Activated CD4-positive, alpha-beta T cell treated with anti-CD3 and anti-CD28 coated beads for 36 hours (primary cell): ENCODE measurements around the gene MYLK3. TPM values are rescaled to one million over a fixed set of nuclear protein-coding genes. Genes with fewer than 3 reads are reported as not detected.

Experiments
- ATAC-seq: fragments of 200-7000 bp; cut with Tn5 transposase; one replicate; pipeline ENCODE4 v1.10.0; 2021; ENCODE audit warnings: mild to moderate bottlenecking, moderate library complexity
- CTCF ChIA-PET: fragments of 350-600 bp; sonication (Branson Sonifier 250); formaldehyde crosslinking; loops from one replicate; lab custom pipeline; 2021; ENCODE audit warnings: antibody characterized with exemption; lab: Charles Lee
- POLR2A ChIA-PET: fragments of 350-600 bp; sonication (Branson Sonifier 250); formaldehyde crosslinking; loops from one replicate; lab custom pipeline; 2021; ENCODE audit warnings: antibody characterized with exemption, inconsistent platforms; lab: Charles Lee
- DNase-seq: peaks from one replicate; pipeline ENCODE4 v3.0.0-alpha.2; 2020
- H3K27ac Mint-ChIP-seq: one replicate; pipeline ENCODE4 v1.8.0; 2021; ENCODE audit warnings: mixed read lengths
- H3K27me3 Mint-ChIP-seq: one replicate; pipeline ENCODE4 v1.8.0; 2021; ENCODE audit warnings: mixed read lengths
- H3K36me3 Mint-ChIP-seq: one replicate; pipeline ENCODE4 v1.8.0; 2021; ENCODE audit warnings: low read depth, mixed read lengths
- H3K4me1 Mint-ChIP-seq: one replicate; pipeline ENCODE4 v1.8.0; 2021; ENCODE audit warnings: mixed read lengths
- H3K4me3 Mint-ChIP-seq: one replicate; pipeline ENCODE4 v1.8.0; 2021; ENCODE audit warnings: mild to moderate bottlenecking, moderate library complexity, mixed read lengths
- H3K9me3 Mint-ChIP-seq: one replicate; pipeline ENCODE4 v1.8.0; 2021; ENCODE audit warnings: low read depth, mixed read lengths
- intact Hi-C, 2 experiments: fragments of 100-400 bp; cut with DNase I in 1 of 2; cut with micrococcal nuclease in 1 of 2; formaldehyde crosslinking; loops; one replicate each; pipeline versions ENCODE4 v1.14.2 to v1.15.1; 2022 to 2024; cut with DNase I, micrococcal nuclease
- total RNA-seq, 2 experiments: library from RNA; stranded (reverse); gene quantifications; one replicate each; pipeline ENCODE4 v1.2.3, GENCODE V29; 2021

The MYLK3 gene
- total RNA-seq, 2 experiments from 2014 or later: 0.05 to 0.27 TPM

- H3K27me3 Mint-ChIP-seq: peaks cover 3% of the 10 kb centered on the region
- no peak overlapping the region for H3K27ac Mint-ChIP-seq
- no peak for DNase-seq
- no peaks in the 10 kb centered on the region for H3K9me3 Mint-ChIP-seq
- POLR2A ChIA-PET: no interaction called here
- intact Hi-C loops: no loop called here
- no peak overlapping the region for H3K4me3 Mint-ChIP-seq
- CTCF ChIA-PET: interaction anchor here (0.6 to 0.8 kb wide), 2 partner anchors 112 to 161 kb away, joined by 3 to 4 read pairs; no protein-coding TSS in a partner anchor
- no peaks in the 10 kb centered on the region for H3K36me3 Mint-ChIP-seq
- H3K4me1 Mint-ChIP-seq: peaks cover 5% of the 10 kb centered on the region
- no peak for ATAC-seq
These were observed 9.4 kb upstream of the MYLK3 start for GRCh38 chr16:46757339-46758050.

DNA sequence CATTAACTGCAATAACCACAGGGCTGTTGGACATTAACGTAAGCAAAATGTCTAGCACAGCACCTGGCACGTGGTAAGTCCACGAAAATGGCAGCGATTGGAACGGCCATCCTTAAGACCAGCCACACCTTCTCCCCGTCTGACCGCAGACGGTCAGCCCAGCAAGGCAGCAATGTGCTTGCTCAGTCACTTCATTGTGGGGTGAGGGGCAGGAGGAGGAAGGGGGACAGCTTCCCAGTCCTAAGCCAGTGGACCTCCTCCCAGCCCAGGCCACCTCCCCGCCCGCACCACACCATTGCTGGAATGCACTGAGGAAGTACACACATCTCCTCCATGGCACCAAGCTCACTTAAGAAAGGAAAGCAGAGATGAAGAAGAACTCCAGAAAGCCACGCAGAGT lies 8.6 kb upstream of the MYLK3 start:
- CTCF ChIA-PET: interaction anchor here (0.6 kb wide), 1 partner anchor 162 kb away, joined by 4 read pairs; no protein-coding TSS in a partner anchor
- no peak for ATAC-seq

GRCh38 chr16:46753015-46753414 lies 4.9 kb upstream of the MYLK3 start:
- DNase-seq (no peak), ATAC-seq (no peak)
- Mint-ChIP-seq H3K27ac (no peak overlapping the region), H3K9me3 (no peaks in the 10 kb centered on the region), H3K4me1 (peaks cover 5% of the 10 kb centered on the region), H3K4me3 (no peak overlapping the region), H3K27me3 (no peaks in the 10 kb centered on the region), H3K36me3 (no peaks in the 10 kb centered on the region)
- ChIA-PET CTCF (interaction anchor here (0.7 kb wide), 2 partner anchors 135 to 191 kb away, joined by 3 to 4 read pairs; no protein-coding TSS in a partner anchor), POLR2A (no interaction called here)
- intact Hi-C loops: no loop called here

More for the DNA sequence above, 8.6 kb upstream of the MYLK3 start:
- Mint-ChIP-seq H3K4me1 (peaks cover 5% of the 10 kb centered on the region), H3K36me3 (no peaks in the 10 kb centered on the region), H3K9me3 (no peaks in the 10 kb centered on the region), H3K27ac (no peak overlapping the region), H3K27me3 (peaks cover 3% of the 10 kb centered on the region), H3K4me3 (no peak overlapping the region)
- DNase-seq: no peak
- POLR2A ChIA-PET: no interaction called here
- intact Hi-C loops: no loop called here

GRCh38 chr16:46751381-46751780 lies 3.2 kb upstream of the MYLK3 start:
- H3K4me1 Mint-ChIP-seq: peaks cover 5% of the 10 kb centered on the region
- H3K36me3 Mint-ChIP-seq: no peaks in the 10 kb centered on the region
- H3K4me3 Mint-ChIP-seq: no peak overlapping the region
- ATAC-seq (no peak), DNase-seq (no peak)
- H3K9me3 Mint-ChIP-seq: no peaks in the 10 kb centered on the region
- POLR2A ChIA-PET: no interaction called here
- intact Hi-C loops: no loop called here
- CTCF ChIA-PET: no interaction called here
- no peaks in the 10 kb centered on the region for H3K27me3 Mint-ChIP-seq
- no peak overlapping the region for H3K27ac Mint-ChIP-seq

DNA sequence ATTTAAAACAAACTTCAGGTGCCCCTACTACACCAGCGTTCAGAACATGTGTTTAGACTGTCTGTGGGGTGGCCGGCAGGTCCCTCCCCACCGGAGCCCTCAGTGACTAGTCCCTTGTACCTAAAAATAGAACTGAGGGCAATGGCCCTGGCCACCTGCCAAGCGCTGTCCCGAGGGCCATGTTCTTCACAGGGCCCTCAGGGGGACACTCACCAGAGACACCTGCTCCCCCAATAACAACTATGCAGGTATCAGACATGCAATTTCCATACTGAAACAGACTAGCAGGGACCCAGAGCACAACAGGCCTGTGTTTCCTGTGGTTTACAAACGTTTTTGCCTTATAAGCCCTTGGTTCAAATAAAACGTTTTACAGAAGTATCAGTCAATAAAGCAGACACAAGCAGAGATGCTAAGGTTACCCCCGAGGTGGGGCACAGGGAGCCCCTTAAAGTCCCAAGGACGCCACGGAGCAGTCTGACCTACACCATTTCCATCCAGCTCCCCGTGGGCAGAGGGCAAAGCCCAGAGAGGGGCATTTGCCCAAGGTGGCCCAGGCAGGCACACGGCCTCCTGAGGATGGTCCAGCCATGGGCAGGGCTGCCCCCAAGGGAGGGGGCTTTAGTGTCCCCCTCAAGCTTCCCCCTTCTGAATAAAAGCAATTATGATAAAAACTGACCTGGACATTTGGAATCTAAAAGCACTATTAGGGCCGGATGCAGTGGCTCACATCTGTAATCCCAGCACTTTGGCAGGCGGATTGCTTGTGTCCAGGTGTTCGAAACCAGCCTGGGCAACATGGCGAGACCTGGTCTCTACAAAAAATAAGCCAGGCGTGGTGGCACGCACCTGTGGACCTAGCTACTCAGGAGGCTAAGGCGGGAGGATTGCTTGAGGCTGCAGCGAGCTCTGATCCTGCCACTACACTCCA lies 896 bp upstream of the MYLK3 start:
- ATAC-seq: no peak
- Mint-ChIP-seq H3K9me3 (no peaks in the 10 kb centered on the region), H3K27me3 (no peaks in the 10 kb centered on the region), H3K4me3 (no peak overlapping the region), H3K4me1 (peaks cover 5% of the 10 kb centered on the region), H3K27ac (no peak overlapping the region), H3K36me3 (no peaks in the 10 kb centered on the region)
- intact Hi-C loops: no loop called here
- no peak for DNase-seq
- ChIA-PET CTCF (interaction anchor here (1.0 kb wide), 1 partner anchor 96 kb away, joined by 4 read pairs; no protein-coding TSS in a partner anchor), POLR2A (no interaction called here)

- Mint-ChIP-seq H3K4me3 (no peak overlapping the region), H3K9me3 (no peaks in the 10 kb centered on the region), H3K36me3 (no peaks in the 10 kb centered on the region), H3K27ac (no peak overlapping the region), H3K27me3 (no peaks in the 10 kb centered on the region), H3K4me1 (peaks cover 5% of the 10 kb centered on the region)
- DNase-seq: no peak
- POLR2A ChIA-PET: no interaction called here
- intact Hi-C loops: no loop called here
- ATAC-seq: no peak
- CTCF ChIA-PET: no interaction called here
These were observed 1.0 kb downstream of the MYLK3 start for GRCh38 chr16:46746821-46747776.

DNA sequence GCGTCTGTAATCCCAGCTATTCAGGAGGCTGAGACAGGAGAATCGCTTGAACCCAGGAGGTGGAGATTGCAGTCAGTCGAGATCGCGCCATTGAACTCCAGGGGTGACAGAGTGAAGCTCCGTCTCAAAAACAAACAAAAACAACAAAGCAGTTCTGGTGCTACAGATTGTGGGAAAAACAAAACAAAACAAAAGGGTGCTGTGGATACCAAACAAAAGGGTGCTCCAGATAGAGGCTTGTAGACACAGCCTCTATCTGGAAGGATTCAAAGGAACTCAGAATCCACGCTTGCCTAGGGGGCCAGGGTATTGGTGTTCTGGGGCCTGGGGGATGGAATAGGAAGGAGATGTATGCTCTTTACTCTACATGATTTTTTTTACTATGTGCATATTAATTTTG lies 2.5 kb downstream of the MYLK3 start:
- DNase-seq (no peak), ATAC-seq (no peak)
- ChIA-PET POLR2A (no interaction called here), CTCF (no interaction called here)
- no peaks in the 10 kb centered on the region for H3K27me3 Mint-ChIP-seq
- no peak overlapping the region for H3K27ac Mint-ChIP-seq
- H3K9me3 Mint-ChIP-seq: no peaks in the 10 kb centered on the region
- H3K4me3 Mint-ChIP-seq: no peak overlapping the region
- H3K4me1 Mint-ChIP-seq: peaks cover 5% of the 10 kb centered on the region
- no peaks in the 10 kb centered on the region for H3K36me3 Mint-ChIP-seq
- intact Hi-C loops: no loop called here

DNA sequence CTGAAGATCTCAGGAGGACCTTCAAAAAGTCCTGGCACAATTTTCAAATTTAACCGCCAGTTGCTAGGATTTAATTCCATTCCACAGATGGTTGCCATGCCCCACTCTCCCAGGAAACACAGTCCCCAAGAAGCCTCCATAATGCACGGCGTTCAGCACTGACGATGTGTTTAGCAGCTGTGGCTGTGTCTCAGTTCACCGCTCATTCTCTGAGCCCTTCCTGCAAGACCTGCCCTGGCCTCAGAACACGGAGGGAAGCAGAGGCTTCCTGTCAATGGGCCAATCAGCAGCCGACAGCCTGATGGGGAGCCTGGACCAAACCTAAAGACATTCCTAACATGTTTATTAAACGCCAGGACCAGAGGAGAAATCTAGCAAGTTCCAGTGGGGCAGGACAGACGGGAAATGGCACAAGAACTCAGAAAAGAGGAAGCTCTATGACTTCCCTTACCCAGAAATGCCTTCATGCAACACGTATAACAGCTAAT lies 4.9 kb downstream of the MYLK3 start:
- intact Hi-C loops: no loop called here
- Mint-ChIP-seq H3K27ac (no peak overlapping the region), H3K27me3 (no peaks in the 10 kb centered on the region), H3K4me3 (peak overlapping the region; percentile 8), H3K4me1 (peaks cover 5% of the 10 kb centered on the region), H3K9me3 (no peaks in the 10 kb centered on the region), H3K36me3 (no peaks in the 10 kb centered on the region)
- ATAC-seq: peak; percentile 57
- ChIA-PET POLR2A (interaction anchor here (0.7 to 0.8 kb wide), 2 partner anchors 27 to 126 kb away, joined by 3 read pairs; no protein-coding TSS in a partner anchor), CTCF (interaction anchor here (0.6 to 0.8 kb wide), 3 partner anchors 16 to 174 kb away, joined by 3 to 4 read pairs (median 3); no protein-coding TSS in a partner anchor)
- peak; percentile 34 for DNase-seq

DNA sequence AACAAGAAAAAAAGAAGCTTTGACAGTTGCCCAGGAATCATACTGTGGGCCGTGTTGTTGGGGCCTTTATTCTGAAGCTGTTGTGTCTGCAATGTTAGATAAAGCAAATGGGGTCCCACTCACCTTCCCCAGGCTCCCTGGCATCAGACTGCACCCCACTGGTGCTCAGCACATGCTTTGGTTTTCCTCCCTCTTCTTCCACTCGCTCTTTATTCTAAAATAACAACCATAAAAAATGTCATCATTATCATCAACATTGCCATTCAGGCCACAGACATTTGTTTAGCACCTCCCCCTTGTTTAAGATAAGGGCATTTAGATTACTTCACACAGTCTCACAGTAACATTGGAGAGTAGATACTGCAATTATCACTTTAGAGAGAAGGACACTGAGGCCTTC lies 8.2 kb downstream of the MYLK3 start:
- ChIA-PET POLR2A (no interaction called here), CTCF (interaction anchor here (2.3 kb wide), 1 partner anchor 67 kb away, joined by 11 read pairs; no protein-coding TSS in a partner anchor)
- Mint-ChIP-seq H3K27ac (no peak overlapping the region), H3K4me3 (no peak overlapping the region), H3K27me3 (no peaks in the 10 kb centered on the region), H3K36me3 (no peaks in the 10 kb centered on the region), H3K4me1 (peaks cover 5% of the 10 kb centered on the region), H3K9me3 (no peaks in the 10 kb centered on the region)
- intact Hi-C loops: no loop called here
- DNase-seq (no peak), ATAC-seq (no peak)

DNA sequence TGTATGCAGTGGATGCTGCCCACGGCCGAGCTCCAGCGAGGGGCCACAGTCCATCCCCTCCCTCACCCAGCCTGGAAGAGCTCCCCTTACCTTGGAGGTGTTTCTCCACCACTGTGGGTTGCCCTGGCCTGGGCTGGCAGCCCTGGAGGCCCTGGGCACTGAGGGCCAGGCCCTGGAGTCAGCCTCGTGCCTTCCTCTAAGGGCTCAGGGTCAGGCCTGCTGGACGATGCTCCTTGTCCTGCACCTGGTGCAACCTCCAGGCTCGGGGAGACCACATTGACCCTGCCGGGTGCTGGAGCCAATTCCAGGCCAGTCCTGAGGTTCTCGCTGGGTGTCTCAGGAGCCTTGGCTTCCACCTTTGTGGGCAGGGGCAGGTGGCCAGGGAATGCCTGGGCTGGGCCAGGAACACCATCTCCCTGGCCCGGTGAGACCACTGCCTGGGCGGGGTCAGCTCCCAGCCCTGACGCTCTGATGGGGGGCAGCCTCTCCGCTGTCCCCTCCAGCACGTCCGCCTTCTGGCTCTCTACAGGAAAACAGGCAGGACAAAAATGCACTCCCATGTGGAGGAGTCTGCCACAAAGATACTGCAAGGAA lies 10.4 kb downstream of the MYLK3 start:
- no peaks in the 10 kb centered on the region for H3K9me3 Mint-ChIP-seq
- no peak for DNase-seq
- ChIA-PET CTCF (interaction anchor here (0.6 to 1.0 kb wide), 2 partner anchors 14 to 1949 kb away, joined by 4 to 5 read pairs; no protein-coding TSS in a partner anchor), POLR2A (no interaction called here)
- no peaks in the 10 kb centered on the region for H3K4me1 Mint-ChIP-seq
- intact Hi-C loops: no loop called here
- ATAC-seq: no peak
- no peaks in the 10 kb centered on the region for H3K27me3 Mint-ChIP-seq
- H3K36me3 Mint-ChIP-seq: no peaks in the 10 kb centered on the region
- no peak overlapping the region for H3K4me3 Mint-ChIP-seq
- no peak overlapping the region for H3K27ac Mint-ChIP-seq
